GM21526 (cell line): ENCODE results near the gene OPCML.

ENCODE experiments used
- ATAC-seq: cut with Tn5 transposase; IDR thresholded peaks from one replicate; pipeline ENCODE4 v1.9.1; 2021; ENCODE audit warnings: moderate library complexity; ENCODE audit not compliant: unreplicated experiment, low FRiP score

Gene OPCML

GRCh38 chr11:132913886-132914285 lies 618.4 kb downstream of the OPCML start:
- no peak for ATAC-seq

GRCh38 chr11:132913295-132913694 lies 619.0 kb downstream of the OPCML start:
- no peak for ATAC-seq

- no peak for ATAC-seq
Observed at GRCh38 chr11:132911186-132911585, 621.1 kb downstream of the OPCML start.

GRCh38 chr11:132910011-132910760 lies 622.1 kb downstream of the OPCML start:
- ATAC-seq = no peak

GRCh38 chr11:132909021-132909606 lies 623.2 kb downstream of the OPCML start:
- ATAC-seq = no peak

- no peak for ATAC-seq
Observed at GRCh38 chr11:132908414-132908810, 623.9 kb downstream of the OPCML start.

- ATAC-seq = no peak
Observed at GRCh38 chr11:132907651-132908413, 624.5 kb downstream of the OPCML start.

GRCh38 chr11:132904607-132905006 lies 627.7 kb downstream of the OPCML start:
- no peak for ATAC-seq

GRCh38 chr11:132904091-132904490 lies 628.2 kb downstream of the OPCML start:
- no peak for ATAC-seq

GRCh38 chr11:132901638-132902471 lies 630.4 kb downstream of the OPCML start:
- no peak for ATAC-seq

- ATAC-seq = no peak
Observed at GRCh38 chr11:132898676-132899075, 633.6 kb downstream of the OPCML start.

GRCh38 chr11:132898021-132898420 lies 634.3 kb downstream of the OPCML start:
- no peak for ATAC-seq

GRCh38 chr11:132895340-132895739 lies 637.0 kb downstream of the OPCML start:
- ATAC-seq = no peak

- no peak for ATAC-seq
Observed at GRCh38 chr11:132894606-132895005, 637.7 kb downstream of the OPCML start.

- no peak for ATAC-seq
Observed at GRCh38 chr11:132892876-132893275, 639.4 kb downstream of the OPCML start.

- ATAC-seq = no peak
Observed at GRCh38 chr11:132888226-132888625, 644.1 kb downstream of the OPCML start.

- no peak for ATAC-seq
Observed at GRCh38 chr11:132886335-132886734, 646.0 kb downstream of the OPCML start.

- ATAC-seq = no peak
Observed at GRCh38 chr11:132883241-132883640, 649.1 kb downstream of the OPCML start.

- no peak for ATAC-seq
Observed at GRCh38 chr11:132881622-132882021, 650.7 kb downstream of the OPCML start.

- no peak for ATAC-seq
Observed at GRCh38 chr11:132878111-132878510, 654.2 kb downstream of the OPCML start.

- no peak for ATAC-seq
Observed at GRCh38 chr11:132876705-132877104, 655.6 kb downstream of the OPCML start.
